Mammary epithelial cell (primary cell): ENCODE data around the gene KRT6A.

Experiments
- CTCF ChIP-seq, 2 donors: IDR thresholded peaks in 1 of 2; conservative IDR thresholded peaks in 1 of 2; 2 replicates each; pipeline ENCODE4 v1.5.1; 2011 to 2012; ENCODE audit warnings: inconsistent platforms in 2 of 2, low read length in 2 of 2, mild to moderate bottlenecking in 2 of 2, control low read depth in 1 of 2, low read depth in 1 of 2; ENCODE audit not compliant: insufficient read depth in 1 of 2; ENCODE audit errors: extremely low read depth in 1 of 2
- EZH2 ChIP-seq: IDR thresholded peaks from 2 replicates; pipeline ENCODE4 v1.6.1; 2012; ENCODE audit warnings: low read length, inconsistent platforms, borderline replicate concordance

- TF ChIP-seq CTCF (conservative IDR thresholded peaks at IDR 0.05 in 1 of 2, IDR thresholded peaks at IDR 0.05 in 1 of 2; ENCODE audit: extremely low read depth in 1 of 2, insufficient read depth in 1 of 2, low read depth in 1 of 2, low read length in 2 of 2) (no peak), EZH2 (no peak)
These were observed 41.0 kb downstream of the KRT6A start, which contains the start of gene KRT6B for GRCh38 chr12:52452101-52452500.
